ENCODE measurements around the gene PMEPA1.

DNA sequence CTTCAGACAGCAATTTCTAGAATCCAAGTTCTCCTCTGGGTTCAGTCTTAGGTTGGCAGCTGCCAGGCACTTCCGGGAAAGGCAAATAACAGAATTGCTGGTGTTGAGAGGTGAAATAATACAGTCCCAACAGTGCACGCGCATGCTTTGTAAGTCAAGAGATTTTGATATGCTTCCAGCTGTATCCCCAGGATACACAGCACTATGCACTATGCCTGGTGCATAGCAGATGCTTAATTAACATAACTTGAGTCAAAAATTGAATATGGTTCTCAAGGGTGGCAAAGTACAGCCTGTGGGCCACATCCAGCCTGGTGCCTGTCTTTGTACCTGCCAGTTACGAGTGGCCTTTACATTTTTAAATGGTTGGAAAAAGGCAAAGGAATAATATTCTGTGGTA, 18.9 kb upstream of the PMEPA1 start:
- TF ChIP-seq, protein P1, sequence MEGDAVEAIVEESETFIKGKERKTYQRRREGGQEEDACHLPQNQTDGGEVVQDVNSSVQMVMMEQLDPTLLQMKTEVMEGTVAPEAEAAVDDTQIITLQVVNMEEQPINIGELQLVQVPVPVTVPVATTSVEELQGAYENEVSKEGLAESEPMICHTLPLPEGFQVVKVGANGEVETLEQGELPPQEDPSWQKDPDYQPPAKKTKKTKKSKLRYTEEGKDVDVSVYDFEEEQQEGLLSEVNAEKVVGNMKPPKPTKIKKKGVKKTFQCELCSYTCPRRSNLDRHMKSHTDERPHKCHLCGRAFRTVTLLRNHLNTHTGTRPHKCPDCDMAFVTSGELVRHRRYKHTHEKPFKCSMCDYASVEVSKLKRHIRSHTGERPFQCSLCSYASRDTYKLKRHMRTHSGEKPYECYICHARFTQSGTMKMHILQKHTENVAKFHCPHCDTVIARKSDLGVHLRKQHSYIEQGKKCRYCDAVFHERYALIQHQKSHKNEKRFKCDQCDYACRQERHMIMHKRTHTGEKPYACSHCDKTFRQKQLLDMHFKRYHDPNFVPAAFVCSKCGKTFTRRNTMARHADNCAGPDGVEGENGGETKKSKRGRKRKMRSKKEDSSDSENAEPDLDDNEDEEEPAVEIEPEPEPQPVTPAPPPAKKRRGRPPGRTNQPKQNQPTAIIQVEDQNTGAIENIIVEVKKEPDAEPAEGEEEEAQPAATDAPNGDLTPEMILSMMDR (IDR thresholded peaks at IDR 0.05), result no peak
- TF ChIP-seq POLR2A (IDR thresholded peaks at IDR 0.05), result no peak
- no peak for TF ChIP-seq POLR2AphosphoS5 (IDR thresholded peaks at IDR 0.05)
